GM13977 (cell line): ENCODE measurements around the gene EEFSEC.

Source experiments
- DNase-seq: peaks from one replicate; pipeline ENCODE4 v3.0.0; 2012; ENCODE audit warnings: low spot score
- in situ Hi-C: fragments of 300-500 bp; cut with MboI; formaldehyde crosslinking; loops from one replicate; pipeline ENCODE4 v1.12.0; 2022; ENCODE audit warnings: low sequenced_read_pairs, low pct_unique_long_range_greater_than_20kb, mixed read lengths, inconsistent platforms; ENCODE audit not compliant: unreplicated experiment
- TF ChIP-seq, protein P1 (sequence below): IDR thresholded peaks from 2 replicates; pipeline ENCODE4 v1.5.1; 2012; ENCODE audit warnings: mild to moderate bottlenecking, control low read depth; ENCODE audit not compliant: insufficient read depth; ENCODE audit errors: extremely low read depth, missing control alignments

Gene EEFSEC

DNA sequence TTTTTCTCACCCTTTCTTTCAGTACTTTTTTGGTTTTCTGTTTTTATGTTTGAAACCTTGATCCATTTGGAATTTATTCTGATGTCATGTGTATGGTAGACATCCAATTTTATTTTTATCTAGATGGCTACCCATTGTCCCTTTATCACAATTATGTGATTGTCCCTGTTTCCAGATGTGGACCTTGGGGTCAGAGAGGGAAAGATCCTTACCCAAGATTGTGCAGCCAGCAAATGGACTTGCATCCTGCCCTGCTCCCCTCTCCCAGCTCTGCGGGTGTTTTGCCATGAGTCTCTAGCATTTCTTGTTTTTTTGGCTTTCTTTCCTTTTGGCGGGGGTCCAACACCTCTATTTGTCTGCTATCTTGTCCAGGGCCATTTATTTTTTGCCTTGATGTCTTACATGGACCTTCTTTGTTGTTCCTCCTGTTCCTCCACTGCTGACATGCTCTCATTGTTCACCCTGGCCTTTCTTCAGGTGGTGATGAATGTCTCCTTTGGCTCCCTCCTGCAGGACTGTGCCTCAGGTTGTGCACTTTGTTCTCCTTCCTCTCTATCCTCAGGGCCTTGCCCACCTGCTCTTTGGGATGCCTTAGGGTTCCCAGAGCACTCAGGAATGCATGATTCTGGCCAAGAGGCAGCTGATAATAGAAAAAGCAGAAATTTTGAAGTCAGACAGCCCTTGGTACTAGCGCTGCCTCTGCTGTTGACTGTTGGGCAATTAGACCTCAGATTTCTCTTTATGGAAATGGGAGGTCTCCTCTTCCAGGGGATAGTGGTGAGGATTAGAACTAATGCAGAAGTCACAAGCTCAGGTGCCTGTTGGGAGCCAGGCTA is 84.3 kb downstream of the EEFSEC start:
- no peak for DNase-seq
- in situ Hi-C loops: no loop called here

DNA sequence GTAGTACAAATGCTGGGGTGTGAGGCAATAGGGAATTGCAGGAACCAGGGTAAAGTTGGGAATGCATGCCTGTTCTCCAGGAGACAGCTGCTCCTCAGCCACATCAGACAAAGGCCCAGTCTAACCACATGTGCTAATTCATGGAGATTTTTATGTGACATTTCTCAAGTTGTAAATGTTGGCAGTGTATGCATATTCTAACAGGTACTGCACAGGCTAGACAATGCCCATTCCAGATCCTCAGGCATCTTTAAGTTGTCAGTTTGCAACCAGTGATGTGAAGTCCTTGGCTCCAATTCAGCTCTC is 84.9 kb downstream of the EEFSEC start:
- TF ChIP-seq, protein P1, sequence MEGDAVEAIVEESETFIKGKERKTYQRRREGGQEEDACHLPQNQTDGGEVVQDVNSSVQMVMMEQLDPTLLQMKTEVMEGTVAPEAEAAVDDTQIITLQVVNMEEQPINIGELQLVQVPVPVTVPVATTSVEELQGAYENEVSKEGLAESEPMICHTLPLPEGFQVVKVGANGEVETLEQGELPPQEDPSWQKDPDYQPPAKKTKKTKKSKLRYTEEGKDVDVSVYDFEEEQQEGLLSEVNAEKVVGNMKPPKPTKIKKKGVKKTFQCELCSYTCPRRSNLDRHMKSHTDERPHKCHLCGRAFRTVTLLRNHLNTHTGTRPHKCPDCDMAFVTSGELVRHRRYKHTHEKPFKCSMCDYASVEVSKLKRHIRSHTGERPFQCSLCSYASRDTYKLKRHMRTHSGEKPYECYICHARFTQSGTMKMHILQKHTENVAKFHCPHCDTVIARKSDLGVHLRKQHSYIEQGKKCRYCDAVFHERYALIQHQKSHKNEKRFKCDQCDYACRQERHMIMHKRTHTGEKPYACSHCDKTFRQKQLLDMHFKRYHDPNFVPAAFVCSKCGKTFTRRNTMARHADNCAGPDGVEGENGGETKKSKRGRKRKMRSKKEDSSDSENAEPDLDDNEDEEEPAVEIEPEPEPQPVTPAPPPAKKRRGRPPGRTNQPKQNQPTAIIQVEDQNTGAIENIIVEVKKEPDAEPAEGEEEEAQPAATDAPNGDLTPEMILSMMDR: no peak
- no peak for DNase-seq
- in situ Hi-C loops: no loop called here

More for the DNA sequence above, 84.3 kb downstream of the EEFSEC start:
- TF ChIP-seq, protein P1: no peak

DNA sequence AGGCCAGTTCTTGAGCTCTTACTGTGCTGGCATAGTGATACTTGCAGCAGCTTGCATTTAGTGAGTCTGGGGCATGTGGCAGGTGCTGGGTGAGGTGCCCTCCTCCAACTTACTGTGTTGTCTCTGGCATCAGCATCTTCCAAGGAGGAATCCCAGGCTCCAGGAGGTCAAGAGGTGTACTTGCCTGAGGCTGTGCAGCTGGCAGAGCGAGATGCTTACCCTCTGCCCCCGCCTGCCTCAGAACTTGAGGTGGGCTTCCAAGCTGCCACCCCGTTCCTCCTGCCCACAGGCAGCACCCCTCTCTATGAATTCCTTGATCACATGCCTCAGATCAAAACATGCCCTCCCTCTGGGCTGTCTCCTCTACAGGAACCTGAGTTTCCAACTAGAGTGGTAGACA is 86.0 kb downstream of the EEFSEC start:
- DNase-seq: no peak
- in situ Hi-C loops: no loop called here
- TF ChIP-seq, protein P1: no peak

DNA sequence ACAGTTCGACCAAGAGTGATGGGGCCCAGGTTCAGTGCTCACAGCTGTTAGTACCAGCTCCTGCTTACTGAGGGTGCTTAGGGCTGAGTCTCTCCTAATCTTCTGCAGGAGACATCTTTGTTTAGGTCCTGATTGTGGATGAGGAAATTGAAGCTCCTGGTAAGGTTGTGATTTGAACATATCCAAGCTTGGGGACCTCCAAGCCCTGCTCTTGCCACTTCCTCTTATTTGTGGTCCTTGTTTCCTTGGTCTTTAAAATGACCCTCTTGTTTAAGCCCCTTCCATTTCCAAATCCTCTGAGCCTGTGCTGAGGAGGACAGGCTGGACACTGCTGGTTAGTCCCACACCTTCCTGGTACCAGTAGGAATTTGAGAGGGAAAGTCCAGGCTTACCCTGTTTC is 87.0 kb downstream of the EEFSEC start:
- in situ Hi-C loops: no loop called here

DNA sequence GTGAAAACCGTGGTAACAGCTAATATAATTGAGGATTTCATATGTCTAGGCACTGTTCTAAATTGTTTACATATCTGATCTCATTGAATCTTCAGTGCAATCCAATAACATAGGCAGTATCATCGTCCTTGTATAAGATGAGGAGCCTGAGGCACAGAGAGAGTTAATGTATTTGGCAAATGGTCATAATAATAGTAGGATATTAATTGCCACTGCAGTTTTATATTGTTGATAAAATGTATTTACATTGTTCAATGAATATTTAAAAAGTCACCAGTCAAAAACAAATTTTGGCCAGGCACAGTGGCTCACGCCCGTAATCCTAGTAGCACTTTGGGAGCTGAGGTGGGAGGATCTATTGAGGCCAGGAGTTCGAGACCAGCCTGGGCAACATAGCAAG is 88.5 kb downstream of the EEFSEC start:
- in situ Hi-C loops: no loop called here
- TF ChIP-seq, protein P1: no peak
- no peak for DNase-seq

More for the DNA sequence above, 87.0 kb downstream of the EEFSEC start:
- TF ChIP-seq, protein P1: no peak
- DNase-seq: no peak

DNA sequence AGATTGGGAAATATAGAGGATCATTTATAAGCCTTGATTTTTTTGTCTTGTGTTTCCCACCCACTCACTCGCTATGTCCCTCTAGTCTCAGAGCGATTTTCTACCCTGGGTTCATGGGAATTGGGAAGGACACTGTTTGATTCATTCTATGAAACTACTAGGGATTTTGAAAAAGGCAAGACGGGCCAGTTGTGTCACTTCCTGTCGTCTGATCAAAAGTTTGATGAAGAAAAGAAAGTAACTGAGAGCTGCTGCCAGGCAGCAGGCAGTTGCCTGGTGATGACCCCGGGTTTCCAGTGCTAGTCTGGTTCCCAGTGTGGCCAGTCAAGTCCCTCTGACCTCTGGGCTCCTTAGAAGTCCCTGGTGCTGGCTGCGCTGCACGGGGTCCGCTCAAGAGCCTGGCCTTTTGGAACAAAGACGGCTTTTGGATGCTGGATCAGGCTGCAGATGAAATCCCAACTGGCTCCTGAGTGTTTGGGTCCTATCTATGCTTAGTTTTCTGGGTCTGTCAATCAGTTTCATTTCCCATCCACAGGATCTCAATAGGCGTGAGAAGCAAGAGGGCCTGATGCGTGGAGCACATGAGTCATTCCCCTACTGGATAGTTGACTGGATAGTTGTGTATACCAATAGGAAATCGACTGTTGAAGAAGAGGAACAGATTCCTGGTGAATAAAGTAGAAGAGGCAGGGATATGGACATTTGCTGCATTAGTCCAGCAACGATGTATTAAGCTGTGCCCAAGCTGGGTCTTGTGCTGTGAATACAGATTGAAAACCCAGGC is 89.7 kb downstream of the EEFSEC start:
- no peak for DNase-seq
- in situ Hi-C loops: no loop called here
- TF ChIP-seq, protein P1: no peak
